Measurements from ENCODE around the gene ZNF687.

Gene ZNF687

GRCh38 chr1:151259351-151259750, 22.7 kb upstream of the ZNF687 start:
- Histone ChIP-seq H3K4me3 (ENCODE audit: low read depth in 1 of 2, low read length in 2 of 2) (no peak overlapping the region), H2AFZ (ENCODE audit: low read depth, low read length) (no peak overlapping the region), H3K36me3 (ENCODE audit: insufficient read depth, low read length) (peaks cover 24% of the 10 kb centered on the region), H3K4me2 (ENCODE audit: insufficient read depth, low read length) (no peak overlapping the region), H3K27ac (ENCODE audit: low read length) (no peak overlapping the region), H3K27me3 (ENCODE audit: insufficient read depth, low read length, poor library complexity) (no peaks in the 10 kb centered on the region), H3K79me2 (ENCODE audit: insufficient read depth, low read length) (peaks cover 76% of the 10 kb centered on the region), H3K9ac (ENCODE audit: low read depth, low read length) (no peak overlapping the region), H4K20me1 (ENCODE audit: insufficient read depth, low read length) (peaks cover 8% of the 10 kb centered on the region; the same call in 1 of the 2 replicates), H3K9me3 (ENCODE audit: insufficient read depth, low read length, severe bottlenecking) (no peaks in the 10 kb centered on the region), H3K4me1 (ENCODE audit: insufficient read depth, low read length) (peaks cover 18% of the 10 kb centered on the region)
- no peak for ATAC-seq (ENCODE audit: insufficient read depth, low read depth)
- no peak for TF ChIP-seq EZH2 (IDR thresholded peaks at IDR 0.05; ENCODE audit: borderline replicate concordance, low read depth, low read length, severe bottlenecking)
- no peak for TF ChIP-seq CTCF (IDR thresholded peaks at IDR 0.05; ENCODE audit: borderline replicate concordance, extremely low read depth, low read length, poor library complexity, severe bottlenecking)
- no peak for DNase-seq

GRCh38 chr1:151265446-151266236, 16.5 kb upstream of the ZNF687 start:
- no peaks in the 10 kb centered on the region for H3K27me3 ChIP-seq (ENCODE audit: insufficient read depth, low read length, poor library complexity)
- no peak overlapping the region for H3K4me2 ChIP-seq (ENCODE audit: insufficient read depth, low read length)
- H3K36me3 ChIP-seq (ENCODE audit: insufficient read depth, low read length) = peaks cover 68% of the 10 kb centered on the region
- H3K4me1 ChIP-seq (ENCODE audit: insufficient read depth, low read length) = no peaks in the 10 kb centered on the region
- H3K9ac ChIP-seq (ENCODE audit: low read depth, low read length) = no peak overlapping the region
- no peaks in the 10 kb centered on the region for H3K9me3 ChIP-seq (ENCODE audit: insufficient read depth, low read length, severe bottlenecking)
- no peak for ATAC-seq (ENCODE audit: insufficient read depth, low read depth)
- no peak overlapping the region for H2AFZ ChIP-seq (ENCODE audit: low read depth, low read length)
- peaks cover 16% of the 10 kb centered on the region; the same call in 1 of the 2 replicates for H3K79me2 ChIP-seq (ENCODE audit: insufficient read depth, low read length)
- no peak for DNase-seq
- H3K4me3 ChIP-seq (ENCODE audit: low read depth in 1 of 2, low read length in 2 of 2) = no peak overlapping the region
- H4K20me1 ChIP-seq (ENCODE audit: insufficient read depth, low read length) = peaks cover 4% of the 10 kb centered on the region; the same call in 1 of the 2 replicates
- TF ChIP-seq EZH2 (IDR thresholded peaks at IDR 0.05; ENCODE audit: borderline replicate concordance, low read depth, low read length, severe bottlenecking) = no peak
- no peak for TF ChIP-seq CTCF (IDR thresholded peaks at IDR 0.05; ENCODE audit: borderline replicate concordance, extremely low read depth, low read length, poor library complexity, severe bottlenecking)
- no peak overlapping the region for H3K27ac ChIP-seq (ENCODE audit: low read length)

GRCh38 chr1:151266315-151266714, 15.8 kb upstream of the ZNF687 start:
- Histone ChIP-seq H3K9me3 (ENCODE audit: insufficient read depth, low read length, severe bottlenecking) (no peaks in the 10 kb centered on the region), H3K27me3 (ENCODE audit: insufficient read depth, low read length, poor library complexity) (no peaks in the 10 kb centered on the region), H3K36me3 (ENCODE audit: insufficient read depth, low read length) (peaks cover 68% of the 10 kb centered on the region), H3K27ac (ENCODE audit: low read length) (no peak overlapping the region), H3K4me1 (ENCODE audit: insufficient read depth, low read length) (no peaks in the 10 kb centered on the region), H3K79me2 (ENCODE audit: insufficient read depth, low read length) (peaks cover 10% of the 10 kb centered on the region; the same call in 1 of the 2 replicates), H4K20me1 (ENCODE audit: insufficient read depth, low read length) (peaks cover 4% of the 10 kb centered on the region; the same call in 1 of the 2 replicates), H3K9ac (ENCODE audit: low read depth, low read length) (no peak overlapping the region), H3K4me3 (ENCODE audit: low read depth in 1 of 2, low read length in 2 of 2) (no peak overlapping the region), H3K4me2 (ENCODE audit: insufficient read depth, low read length) (no peak overlapping the region), H2AFZ (ENCODE audit: low read depth, low read length) (no peak overlapping the region)
- DNase-seq = no peak
- no peak for TF ChIP-seq CTCF (IDR thresholded peaks at IDR 0.05; ENCODE audit: borderline replicate concordance, extremely low read depth, low read length, poor library complexity, severe bottlenecking)
- no peak for TF ChIP-seq EZH2 (IDR thresholded peaks at IDR 0.05; ENCODE audit: borderline replicate concordance, low read depth, low read length, severe bottlenecking)
- ATAC-seq (ENCODE audit: insufficient read depth, low read depth) = no peak
